Liver (tissue), 3 donors: ENCODE results near the gene ERC1.

Experiments
- ATF3 ChIP-seq: IDR thresholded peaks from 2 replicates; pipeline ENCODE4 v1.6.1; 2016; ENCODE audit warnings: antibody characterized with exemption
- CTCF ChIP-seq: fragments of 150-350 bp; IDR thresholded peaks from 2 replicates; pipeline ENCODE4 v1.5.1; 2017; ENCODE audit warnings: improper control_type of control experiment, low read depth, low read length; ENCODE audit not compliant: missing input control
- EGR1 ChIP-seq, 2 donors: IDR thresholded peaks; 2 replicates each; pipeline ENCODE4 v1.6.1; 2016 to 2018; ENCODE audit warnings: antibody characterized with exemption in 2 of 2, low read depth in 2 of 2
- FOXA1 ChIP-seq: IDR thresholded peaks from 2 replicates; pipeline ENCODE4 v1.6.1; 2016; ENCODE audit warnings: antibody characterized with exemption
- GABPA ChIP-seq, 2 donors: IDR thresholded peaks in 1 of 2; conservative IDR thresholded peaks in 1 of 2; 2 replicates each; pipeline ENCODE4 v1.6.1; 2016; ENCODE audit warnings: antibody characterized with exemption in 2 of 2, mild to moderate bottlenecking in 1 of 2, moderate library complexity in 1 of 2
- JUND ChIP-seq, 2 donors: IDR thresholded peaks; 2 replicates each; pipeline ENCODE4 v1.6.1; 2016; ENCODE audit warnings: antibody characterized with exemption in 2 of 2
- MAX ChIP-seq: IDR thresholded peaks from 2 replicates; pipeline ENCODE4 v1.6.1; 2016; ENCODE audit warnings: antibody characterized with exemption
- NR2F2 ChIP-seq: IDR thresholded peaks from 2 replicates; pipeline ENCODE4 v1.6.1; 2016; ENCODE audit warnings: antibody characterized with exemption
- REST ChIP-seq: IDR thresholded peaks from 2 replicates; pipeline ENCODE4 v1.6.1; 2016; ENCODE audit warnings: antibody characterized with exemption, mild to moderate bottlenecking
- RXRA ChIP-seq, 2 donors: IDR thresholded peaks; 2 replicates each; pipeline ENCODE4 v1.6.1; 2017 to 2018; ENCODE audit warnings: antibody characterized with exemption in 2 of 2, mild to moderate bottlenecking in 1 of 2
- SP1 ChIP-seq: IDR thresholded peaks from 2 replicates; pipeline ENCODE4 v1.6.1; 2018; ENCODE audit warnings: antibody characterized with exemption, mild to moderate bottlenecking
- YY1 ChIP-seq: IDR thresholded peaks from 2 replicates; pipeline ENCODE4 v1.6.1; 2016; ENCODE audit warnings: antibody characterized with exemption, mild to moderate bottlenecking
- donor health status: healthy.
- donor health status: healthy.

DNA sequence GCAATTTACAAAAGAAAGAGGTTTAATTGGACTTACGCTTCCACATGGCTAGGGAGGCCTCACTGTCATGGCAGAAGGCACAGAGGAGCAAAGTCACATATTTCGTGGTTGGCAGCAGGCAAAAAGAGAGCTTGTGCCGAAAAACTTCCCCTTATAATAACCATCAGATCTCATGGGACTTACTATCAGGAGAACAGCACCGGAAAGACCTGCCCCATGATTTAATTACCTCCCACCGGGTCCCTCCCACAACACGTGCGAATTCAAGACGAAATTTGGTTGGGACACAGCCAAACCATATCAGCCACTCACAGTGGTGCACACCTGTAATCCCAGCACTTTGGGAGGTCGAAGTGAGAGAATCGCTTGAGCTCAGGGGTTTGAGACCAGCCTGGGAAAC is 534.8 kb downstream of the ERC1 start:
- TF ChIP-seq JUND (IDR thresholded peaks at IDR 0.05), result no peak
- TF ChIP-seq CTCF, result no peak
- TF ChIP-seq GABPA (IDR thresholded peaks at IDR 0.05 in 1 of 2, conservative IDR thresholded peaks at IDR 0.05 in 1 of 2), result no peak
- TF ChIP-seq RXRA (IDR thresholded peaks at IDR 0.05), result no peak
- no peak for TF ChIP-seq ATF3
- no peak for TF ChIP-seq YY1
- no peak for TF ChIP-seq MAX
- no peak for TF ChIP-seq NR2F2
- TF ChIP-seq EGR1 (IDR thresholded peaks at IDR 0.05; ENCODE audit: low read depth in 2 of 2), result no peak
- TF ChIP-seq FOXA1, result no peak
- no peak for TF ChIP-seq SP1
- no peak for TF ChIP-seq REST
